HG02623 (cell line): Measurements from ENCODE around the gene ZBTB20.

ENCODE experiments used
- ATAC-seq: cut with Tn5 transposase; IDR thresholded peaks from one replicate; pipeline ENCODE4 v1.9.1; 2021; ENCODE audit warnings: moderate library complexity; ENCODE audit not compliant: unreplicated experiment

Gene ZBTB20

DNA sequence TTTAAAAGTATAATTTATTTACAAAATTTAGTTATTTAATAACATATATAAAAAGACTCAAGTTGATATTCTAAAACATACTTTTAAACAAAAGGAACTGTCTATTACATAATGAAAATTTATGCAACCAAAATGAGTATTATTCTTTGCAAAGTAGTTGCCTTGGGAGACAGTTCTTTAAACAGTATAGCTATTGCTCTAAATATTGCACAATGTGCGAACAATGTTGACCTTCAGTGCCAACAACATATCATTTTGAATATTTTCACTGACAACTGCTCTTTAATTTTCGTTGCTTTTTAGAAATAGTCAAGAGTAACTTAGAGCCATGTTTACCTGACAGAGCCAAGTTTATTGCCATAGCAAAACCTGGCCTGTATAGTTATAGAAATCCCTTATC is 124.9 kb downstream of the ZBTB20 start:
- ATAC-seq, result no peak

- no peak for ATAC-seq
Measured at GRCh38 chr3:115021061-115021460, 126.0 kb downstream of the ZBTB20 start.

GRCh38 chr3:115019900-115020299 is 127.2 kb downstream of the ZBTB20 start:
- ATAC-seq, result peak; percentile 47

DNA sequence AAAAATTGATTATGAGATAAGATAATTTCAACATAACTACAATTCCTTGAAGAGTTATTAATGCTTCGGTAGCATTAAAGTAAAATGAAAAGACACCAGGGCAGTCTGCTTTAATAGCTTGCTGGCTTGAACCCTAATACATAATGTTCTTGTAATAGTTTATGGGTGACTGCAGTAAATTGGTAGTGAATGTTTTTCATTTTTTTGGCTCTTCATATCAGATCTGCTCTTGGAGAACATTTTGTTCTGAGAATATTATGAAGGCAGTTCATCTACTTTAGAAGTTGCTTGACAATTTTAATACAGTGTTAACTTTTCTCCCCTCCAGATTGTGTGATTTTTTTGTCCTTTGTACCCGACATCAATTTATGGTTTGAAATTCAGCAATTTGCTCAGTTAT is 128.4 kb downstream of the ZBTB20 start:
- no peak for ATAC-seq

GRCh38 chr3:115007966-115008365 is 139.1 kb downstream of the ZBTB20 start:
- ATAC-seq, result no peak

DNA sequence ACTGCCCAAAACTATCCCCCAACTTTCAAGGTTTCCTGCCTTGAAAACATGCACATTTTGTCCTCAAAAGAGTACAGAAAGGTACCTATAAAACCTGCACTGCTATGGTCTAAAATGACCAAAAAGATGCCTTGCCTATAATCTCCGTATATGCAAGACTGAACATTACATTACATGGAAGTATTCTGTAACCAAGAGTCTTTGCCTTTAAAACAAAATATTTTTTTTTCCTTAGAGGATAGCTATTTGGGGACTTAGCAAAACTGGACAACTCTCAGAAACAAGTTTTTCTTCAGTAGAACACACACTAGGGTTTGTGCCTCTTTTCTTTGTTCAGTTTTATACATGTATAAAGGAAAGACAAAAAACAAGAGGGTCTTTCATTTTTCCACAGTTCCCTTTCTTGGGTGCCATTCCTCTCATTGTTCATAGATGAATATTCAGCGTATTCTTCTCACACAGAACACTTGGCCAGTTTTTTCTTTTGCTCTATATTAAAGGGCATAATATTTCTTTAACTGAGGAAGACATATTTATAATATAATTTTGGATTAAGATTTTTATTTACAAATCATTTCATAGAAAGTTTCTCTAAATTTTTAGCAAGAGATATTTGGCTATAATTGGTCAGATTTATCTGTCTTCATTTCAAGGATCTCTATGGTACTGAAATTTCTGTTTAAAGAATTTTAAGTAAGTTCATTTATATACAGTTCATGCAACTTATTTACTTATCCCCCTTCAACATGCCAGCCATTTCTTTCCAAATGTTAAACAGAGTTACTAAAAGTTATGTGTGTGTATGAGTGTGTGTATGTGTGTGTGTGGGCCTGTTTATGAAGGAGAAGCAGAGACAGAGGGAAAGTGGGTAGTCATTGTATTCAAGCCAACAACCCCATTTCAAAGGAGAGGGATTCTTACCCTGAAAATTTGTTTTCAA is 142.6 kb downstream of the ZBTB20 start:
- no peak for ATAC-seq

GRCh38 chr3:114998971-114999579 is 148.0 kb downstream of the ZBTB20 start:
- no peak for ATAC-seq

- no peak for ATAC-seq
Measured at GRCh38 chr3:114994554-114995341, 152.3 kb downstream of the ZBTB20 start.

GRCh38 chr3:114985776-114986175 is 161.3 kb downstream of the ZBTB20 start:
- ATAC-seq, result no peak

GRCh38 chr3:114983248-114983647 is 163.8 kb downstream of the ZBTB20 start:
- ATAC-seq, result no peak

DNA sequence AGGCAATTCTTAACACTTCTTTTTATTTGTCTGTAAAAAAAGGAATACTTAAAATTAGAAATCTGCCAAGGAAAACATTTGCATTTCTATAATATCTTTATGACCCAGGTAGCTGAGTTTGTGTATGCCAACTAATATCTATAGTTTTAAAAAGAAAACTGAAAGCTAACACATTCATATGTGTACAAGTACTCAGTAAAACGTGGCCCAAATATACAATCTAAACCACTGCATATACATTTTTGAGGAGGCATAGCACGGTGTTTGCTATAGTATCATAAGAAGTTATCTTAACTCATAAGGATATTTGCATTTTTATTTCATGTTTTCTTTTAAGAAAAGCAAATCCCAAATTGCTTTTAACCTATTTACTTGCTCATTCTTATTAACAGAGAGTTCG is 172.7 kb downstream of the ZBTB20 start:
- peak; percentile 95 for ATAC-seq

DNA sequence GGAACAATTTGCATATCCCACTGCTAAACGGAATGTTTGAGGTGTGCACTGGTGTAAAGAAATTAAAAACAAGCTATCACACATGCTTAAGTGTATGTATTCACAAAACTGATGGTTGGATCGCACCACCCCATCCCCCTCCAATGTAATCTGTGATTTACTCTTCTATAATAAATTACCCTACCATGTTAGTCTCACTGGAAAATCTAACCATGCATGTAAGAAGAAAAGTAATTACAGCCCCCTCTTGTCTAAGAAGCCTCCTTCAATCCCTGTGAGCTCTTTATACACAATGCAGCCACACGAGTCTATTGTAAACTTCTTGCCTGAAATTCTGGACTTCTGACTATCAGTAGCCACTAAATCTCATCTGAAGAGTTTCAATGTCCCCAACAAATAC is 173.6 kb downstream of the ZBTB20 start:
- ATAC-seq, result no peak

DNA sequence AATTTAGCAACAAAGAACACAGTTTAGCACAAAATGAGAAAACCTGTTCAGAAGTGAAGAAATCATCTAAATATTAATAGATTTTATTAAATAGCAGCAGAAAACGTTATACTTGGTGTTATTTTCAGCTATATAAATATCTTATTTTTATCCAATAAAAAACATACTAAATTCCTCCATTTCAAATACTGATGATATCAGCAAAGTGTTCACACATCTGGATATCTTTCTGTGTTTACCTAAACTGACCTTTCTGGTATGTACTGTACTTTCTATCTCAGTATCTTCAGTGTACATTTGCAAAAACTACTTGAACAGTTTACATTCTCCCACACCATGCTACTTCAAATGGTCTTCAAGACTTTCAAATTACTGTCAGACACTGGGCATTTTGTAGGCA is 179.9 kb downstream of the ZBTB20 start:
- no peak for ATAC-seq

DNA sequence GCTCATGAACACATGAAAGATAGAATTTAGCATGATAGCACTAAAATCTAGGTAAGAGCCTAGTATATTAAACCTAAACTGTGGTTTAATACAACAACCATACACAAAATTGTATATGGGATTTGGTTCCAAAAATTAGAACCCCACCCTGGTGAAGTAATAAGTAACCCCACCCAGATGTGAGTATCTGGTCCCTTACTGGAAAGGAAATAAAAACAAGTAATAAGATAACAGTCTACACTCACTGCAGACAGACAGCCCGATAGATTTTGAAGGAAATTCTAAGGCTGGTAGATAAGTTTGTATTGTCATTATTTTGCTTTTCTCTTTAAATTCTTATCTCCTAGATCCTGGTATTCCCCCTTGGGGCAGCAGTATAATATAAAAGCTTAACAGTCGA is 184.9 kb downstream of the ZBTB20 start:
- no peak for ATAC-seq

GRCh38 chr3:114958930-114959329 is 188.2 kb downstream of the ZBTB20 start:
- ATAC-seq, result peak; percentile 61

DNA sequence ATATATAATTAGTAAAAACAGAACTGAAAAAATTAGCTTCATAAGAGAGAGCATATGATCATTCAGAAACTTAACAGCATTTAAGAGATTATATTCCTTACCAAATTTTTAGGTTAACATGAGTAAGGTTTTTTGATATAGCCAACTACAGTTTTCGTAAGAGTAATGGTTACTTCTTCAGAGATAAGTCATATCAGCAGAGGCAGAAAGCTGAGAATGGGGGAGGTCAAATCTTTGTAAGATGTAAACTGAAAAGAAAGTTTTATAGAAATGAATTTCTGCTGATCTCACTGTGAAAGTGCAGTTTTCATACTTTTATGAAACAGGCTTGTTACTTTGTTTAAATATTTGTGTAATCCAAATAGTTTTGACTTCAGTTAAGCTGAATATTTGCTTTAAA is 193.3 kb downstream of the ZBTB20 start:
- no peak for ATAC-seq

GRCh38 chr3:114953215-114953799 is 193.8 kb downstream of the ZBTB20 start:
- no peak for ATAC-seq

GRCh38 chr3:114942773-114943172 is 204.3 kb downstream of the ZBTB20 start:
- no peak for ATAC-seq

DNA sequence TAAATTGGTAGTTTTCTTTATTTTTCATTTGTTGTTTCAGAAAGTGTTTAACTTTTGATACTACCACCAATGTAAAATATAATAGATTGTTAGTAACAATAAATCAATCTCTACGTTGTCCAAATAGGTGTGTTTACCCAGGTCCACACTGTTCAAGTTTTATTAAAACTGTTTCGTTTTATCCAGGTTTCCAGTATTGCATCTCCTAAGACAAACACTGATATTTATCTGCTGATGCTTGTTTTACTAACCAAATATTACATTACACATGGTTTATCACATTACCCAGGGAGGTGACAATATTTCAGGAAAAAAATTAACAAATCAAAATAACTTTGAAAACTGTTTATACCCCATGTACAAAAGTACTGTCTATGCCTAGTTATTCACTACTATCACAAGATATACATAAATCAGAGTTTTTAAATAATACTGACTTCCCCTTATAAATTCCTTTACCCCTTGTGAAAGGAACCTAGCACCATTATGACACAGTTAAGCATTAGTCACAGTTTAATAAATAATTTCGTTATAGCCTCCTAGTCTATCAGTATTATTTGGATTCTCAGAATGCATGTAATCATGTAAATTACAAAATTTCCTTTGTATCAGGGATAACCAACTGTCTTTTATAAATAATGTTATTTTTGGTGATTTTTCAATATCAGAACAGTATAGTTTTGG is 205.3 kb downstream of the ZBTB20 start:
- ATAC-seq, result no peak

DNA sequence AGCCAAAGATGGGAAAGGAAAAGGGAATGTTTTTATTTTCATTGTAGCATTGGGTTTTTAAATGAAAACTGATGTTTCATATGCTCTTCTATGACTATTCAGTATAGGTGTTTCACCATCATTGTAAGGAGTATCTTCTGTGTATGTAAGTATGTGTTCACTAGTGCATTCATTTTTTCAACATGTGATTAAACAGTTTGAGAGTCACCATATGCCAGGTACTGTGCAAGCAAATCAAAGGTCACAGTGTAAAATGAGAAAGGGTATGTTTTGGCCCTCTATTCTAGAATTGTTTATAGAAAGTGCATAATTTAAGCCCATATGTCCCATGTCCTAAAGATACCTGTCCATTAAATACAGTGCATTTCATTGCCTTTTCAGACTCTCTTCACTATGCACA is 207.2 kb downstream of the ZBTB20 start:
- no peak for ATAC-seq

DNA sequence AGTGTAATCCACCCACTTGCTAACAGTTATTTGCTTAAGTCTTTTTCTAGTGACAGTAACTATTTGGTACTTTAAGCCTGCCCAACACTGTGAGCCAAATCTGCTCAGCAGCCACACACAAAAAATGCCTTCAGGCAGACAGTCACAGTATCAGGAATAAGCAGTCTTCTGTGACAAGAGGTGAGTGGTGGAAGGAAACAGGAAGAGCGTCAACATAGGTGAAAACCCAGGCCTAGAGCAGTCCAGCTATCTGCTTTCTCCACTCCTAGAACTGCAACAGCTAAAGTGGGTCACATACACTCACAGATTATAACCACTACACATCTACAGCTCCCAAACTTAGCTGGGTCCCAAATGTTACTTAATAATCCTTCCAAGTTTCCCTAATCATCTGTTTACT is 213.7 kb downstream of the ZBTB20 start:
- no peak for ATAC-seq
